ENCODE measurements around the gene CASR.

CASR gene

DNA sequence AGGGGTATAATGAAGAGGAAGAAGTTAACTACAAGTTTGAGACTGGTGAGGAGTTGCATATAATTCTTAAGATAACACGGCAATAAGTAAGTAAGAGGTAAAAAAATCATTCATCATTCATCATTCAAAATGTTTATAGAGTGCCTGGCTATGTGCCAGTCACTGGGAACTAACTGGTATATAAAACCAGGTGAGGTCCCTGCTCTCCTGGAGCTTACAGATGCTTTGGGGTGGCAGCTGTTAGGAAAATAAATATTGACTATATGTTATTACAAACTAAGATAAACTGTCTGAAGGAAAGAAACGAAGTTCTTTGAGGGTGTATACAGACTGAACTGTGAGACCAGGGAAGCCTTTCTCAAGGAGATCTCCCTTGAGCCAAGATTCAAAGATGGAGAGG, 2.9 kb downstream of the CASR start:
- peaks cover 5% of the 10 kb centered on the region for H3K4me1 Mint-ChIP-seq
- no peak overlapping the region for H3K4me3 Mint-ChIP-seq
- DNase-seq = no peak
- no peak overlapping the region for H3K27ac Mint-ChIP-seq
- peaks cover 96% of the 10 kb centered on the region for H3K27me3 Mint-ChIP-seq (ENCODE audit: low read depth, poor library complexity)
- H3K9me3 Mint-ChIP-seq = no peaks in the 10 kb centered on the region
- no peaks in the 10 kb centered on the region for H3K36me3 Mint-ChIP-seq (ENCODE audit: low read depth)
- no peak for TF ChIP-seq CTCF (IDR thresholded peaks at IDR 0.05)

GRCh38 chr3:122188737-122189136, 5.3 kb downstream of the CASR start:
- H3K27ac Mint-ChIP-seq = no peak overlapping the region
- no peak overlapping the region for H3K4me3 Mint-ChIP-seq
- TF ChIP-seq CTCF (IDR thresholded peaks at IDR 0.05) = no peak

DNA sequence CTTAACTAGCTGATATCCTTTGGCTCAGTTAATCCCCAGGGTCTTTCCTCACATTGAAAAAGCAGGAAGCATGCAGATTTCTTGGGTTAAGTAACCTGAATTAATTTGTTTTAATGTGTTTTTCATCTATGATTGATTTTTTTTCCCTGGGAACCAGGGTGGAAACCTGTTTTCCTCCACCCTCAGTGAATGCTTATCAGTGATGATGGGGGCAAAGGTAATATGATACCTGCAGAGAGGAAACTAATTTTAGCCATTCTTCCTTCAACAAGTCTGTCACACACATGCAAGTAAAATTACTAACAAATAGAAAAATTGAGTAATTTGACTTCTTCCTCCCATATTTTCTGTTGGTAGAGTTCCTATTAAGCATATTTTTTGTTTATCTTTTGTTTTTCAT, 5.9 kb downstream of the CASR start:
- H3K9me3 Mint-ChIP-seq = no peaks in the 10 kb centered on the region
- no peaks in the 10 kb centered on the region for H3K36me3 Mint-ChIP-seq (ENCODE audit: low read depth)
- H3K4me1 Mint-ChIP-seq = no peaks in the 10 kb centered on the region
- H3K4me3 Mint-ChIP-seq = no peak overlapping the region
- no peak overlapping the region for H3K27ac Mint-ChIP-seq
- peaks cover 79% of the 10 kb centered on the region for H3K27me3 Mint-ChIP-seq (ENCODE audit: low read depth, poor library complexity)
- no peak for DNase-seq
- no peak for TF ChIP-seq CTCF (IDR thresholded peaks at IDR 0.05)

More at GRCh38 chr3:122188737-122189136, 5.3 kb downstream of the CASR start:
- Mint-ChIP-seq H3K36me3 (ENCODE audit: low read depth) (no peaks in the 10 kb centered on the region), H3K9me3 (no peaks in the 10 kb centered on the region), H3K4me1 (peaks cover 2% of the 10 kb centered on the region), H3K27me3 (ENCODE audit: low read depth, poor library complexity) (peaks cover 82% of the 10 kb centered on the region)
- no peak for DNase-seq

- peaks cover 71% of the 10 kb centered on the region for H3K27me3 Mint-ChIP-seq (ENCODE audit: low read depth, poor library complexity)
Observed at GRCh38 chr3:122190525-122190924, 7.1 kb downstream of the CASR start.

DNA sequence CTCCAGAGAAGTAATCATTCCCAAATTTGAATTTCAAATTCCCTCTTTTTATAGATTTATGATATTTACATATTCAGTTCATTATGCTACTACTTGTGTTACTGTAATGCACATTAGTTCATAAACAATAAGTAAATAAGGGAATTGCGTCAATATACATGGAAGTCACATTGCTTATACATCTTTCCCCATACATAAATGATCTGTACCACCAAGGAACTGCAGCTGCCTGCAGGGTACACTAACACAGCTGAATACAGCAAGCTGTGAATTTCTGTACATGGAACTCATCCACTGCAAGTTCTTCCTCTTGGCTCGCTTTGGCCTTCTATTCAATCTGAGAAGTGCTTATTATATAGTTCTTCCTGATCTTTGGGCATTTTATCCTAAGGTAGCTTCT, 15.5 kb downstream of the CASR start:
- no peak for TF ChIP-seq CTCF (IDR thresholded peaks at IDR 0.05)
- DNase-seq = no peak
- Mint-ChIP-seq H3K36me3 (ENCODE audit: low read depth) (no peaks in the 10 kb centered on the region), H3K27me3 (ENCODE audit: low read depth, poor library complexity) (peaks cover 9% of the 10 kb centered on the region), H3K4me1 (no peaks in the 10 kb centered on the region), H3K4me3 (no peak overlapping the region), H3K27ac (no peak overlapping the region), H3K9me3 (peaks cover 19% of the 10 kb centered on the region)

More at GRCh38 chr3:122190525-122190924, 7.1 kb downstream of the CASR start:
- Mint-ChIP-seq H3K4me1 (no peaks in the 10 kb centered on the region), H3K4me3 (no peak overlapping the region), H3K36me3 (ENCODE audit: low read depth) (no peaks in the 10 kb centered on the region), H3K9me3 (no peaks in the 10 kb centered on the region), H3K27ac (no peak overlapping the region)
- no peak for DNase-seq
- TF ChIP-seq CTCF (IDR thresholded peaks at IDR 0.05) = no peak

GRCh38 chr3:122199552-122199951, 16.1 kb downstream of the CASR start:
- H3K4me1 Mint-ChIP-seq = no peaks in the 10 kb centered on the region
- no peak overlapping the region for H3K4me3 Mint-ChIP-seq
- peaks cover 19% of the 10 kb centered on the region for H3K9me3 Mint-ChIP-seq
- no peak for DNase-seq
- H3K27me3 Mint-ChIP-seq (ENCODE audit: low read depth, poor library complexity) = peaks cover 10% of the 10 kb centered on the region
- H3K27ac Mint-ChIP-seq = no peak overlapping the region
- TF ChIP-seq CTCF (IDR thresholded peaks at IDR 0.05) = no peak
- H3K36me3 Mint-ChIP-seq (ENCODE audit: low read depth) = no peaks in the 10 kb centered on the region

Measured in nephron progenitor cell (in vitro differentiated cells).